GM21528 (cell line): ENCODE measurements around the gene CELA2B.

Source experiments
- ATAC-seq: cut with Tn5 transposase; IDR thresholded peaks from one replicate; pipeline ENCODE4 v1.9.1; 2021; ENCODE audit warnings: mild to moderate bottlenecking, moderate library complexity; ENCODE audit not compliant: unreplicated experiment, low FRiP score

Gene CELA2B

DNA sequence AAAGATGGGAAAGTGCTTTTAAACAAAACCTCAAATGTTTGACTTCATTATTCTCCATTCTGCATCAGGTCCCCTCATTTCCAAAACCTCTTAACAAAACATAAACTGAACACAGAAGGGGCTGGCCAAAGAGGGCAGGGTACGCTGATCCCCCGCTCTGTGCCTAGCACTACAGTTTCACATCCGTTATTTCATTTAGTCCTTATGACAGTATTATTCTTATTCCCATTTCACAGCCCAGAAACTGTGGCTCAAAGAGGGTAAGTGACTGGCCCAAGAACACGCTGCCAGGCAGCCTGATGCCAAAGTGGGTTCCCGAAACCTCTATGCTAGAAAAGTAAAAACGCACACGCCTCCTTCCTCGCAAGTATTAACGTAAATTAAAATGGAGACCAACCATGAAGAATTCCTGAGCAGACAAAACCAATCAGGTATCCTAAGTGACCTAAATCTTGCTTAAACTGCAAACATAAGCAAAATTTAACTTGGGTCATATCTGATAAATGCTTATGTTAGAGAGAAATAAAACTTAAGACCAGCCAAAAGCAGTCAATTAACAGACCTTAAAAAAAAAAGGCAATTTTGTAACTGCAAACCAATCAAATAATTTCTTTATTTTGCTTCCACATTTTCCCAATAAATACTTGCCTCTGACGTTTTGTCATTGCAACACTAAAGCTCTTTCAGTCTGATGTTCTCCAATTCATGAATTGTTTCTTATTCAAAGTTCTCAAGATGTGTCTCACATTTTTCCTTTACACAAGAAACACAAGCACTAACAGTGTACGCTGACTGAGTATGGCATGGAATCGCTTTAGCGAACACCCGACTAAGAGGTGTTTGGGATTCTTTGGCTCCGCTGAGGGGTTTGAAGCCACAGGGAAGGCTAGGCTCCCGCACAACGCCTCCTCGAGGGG, 47.5 kb downstream of the CELA2B start:
- no peak for ATAC-seq

DNA sequence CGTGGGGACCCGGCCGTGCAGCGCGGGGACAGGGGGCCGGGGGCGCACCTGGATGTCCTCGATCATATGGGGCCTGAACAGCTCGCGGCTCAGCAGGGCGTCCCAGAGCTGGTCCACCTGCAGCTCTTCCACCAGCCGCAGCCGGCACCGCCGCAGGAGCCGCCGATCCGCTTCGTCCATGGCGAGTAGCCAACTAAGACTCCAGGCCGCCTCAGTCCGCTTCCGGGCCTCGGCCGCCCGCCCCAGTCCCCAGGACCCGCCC, 48.0 kb downstream of the CELA2B start, which contains the start of gene CASP9:
TSS of gene CASP9 (minus strand) at position 195 of the 262 bp plus-strand sequence. CDS start at position 180, 15 bp downstream.
- ATAC-seq, result no peak

GRCh38 chr1:15524283-15525049, 48.6 kb downstream of the CELA2B start:
- ATAC-seq, result peak; percentile 54

DNA sequence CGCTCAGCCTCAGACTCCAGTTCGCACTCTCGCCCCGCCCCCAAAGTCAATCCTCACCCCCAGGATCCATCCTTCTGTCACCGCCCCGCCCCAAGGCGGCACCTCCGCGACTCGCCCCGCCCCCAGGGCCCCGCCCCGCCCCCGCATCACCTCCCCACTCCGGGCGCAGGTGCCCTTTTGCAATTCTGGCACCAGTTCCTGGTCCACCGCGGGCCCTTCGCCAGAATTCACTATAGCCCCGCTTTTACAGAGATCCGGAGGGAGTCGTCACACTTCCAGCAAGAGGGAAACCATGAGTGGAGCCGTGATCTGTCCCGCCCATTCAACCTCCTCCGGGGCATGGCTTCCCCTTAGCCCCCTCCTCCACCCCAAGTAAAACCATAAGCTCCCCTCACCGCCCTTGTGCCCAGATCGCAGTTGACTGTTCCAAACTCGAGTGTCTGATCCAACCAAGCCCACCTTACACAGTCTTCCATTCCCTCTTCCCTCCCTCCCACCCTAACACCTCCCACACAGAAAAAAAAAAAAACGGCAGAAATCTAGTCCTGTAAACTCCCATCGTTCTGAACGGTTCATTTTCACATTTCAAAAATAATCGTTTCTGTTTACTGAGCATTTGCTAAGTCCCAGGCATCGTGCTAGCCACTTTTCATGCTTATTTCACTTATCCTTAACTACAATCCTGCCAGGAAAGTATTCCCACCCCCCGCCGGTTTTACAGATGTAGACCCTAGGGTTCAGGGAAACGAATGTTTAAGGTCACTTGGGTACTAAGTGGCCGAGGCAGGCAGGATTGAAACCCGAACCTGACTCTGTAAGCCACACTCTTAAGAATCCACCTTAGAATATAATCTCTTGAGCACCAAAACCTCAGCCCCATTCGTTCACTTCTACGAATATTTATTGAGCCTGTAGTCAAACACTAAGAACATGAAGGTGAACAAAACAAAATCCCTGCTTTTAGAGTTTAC, 49.4 kb downstream of the CELA2B start:
- ATAC-seq, result peak; percentile 3

DNA sequence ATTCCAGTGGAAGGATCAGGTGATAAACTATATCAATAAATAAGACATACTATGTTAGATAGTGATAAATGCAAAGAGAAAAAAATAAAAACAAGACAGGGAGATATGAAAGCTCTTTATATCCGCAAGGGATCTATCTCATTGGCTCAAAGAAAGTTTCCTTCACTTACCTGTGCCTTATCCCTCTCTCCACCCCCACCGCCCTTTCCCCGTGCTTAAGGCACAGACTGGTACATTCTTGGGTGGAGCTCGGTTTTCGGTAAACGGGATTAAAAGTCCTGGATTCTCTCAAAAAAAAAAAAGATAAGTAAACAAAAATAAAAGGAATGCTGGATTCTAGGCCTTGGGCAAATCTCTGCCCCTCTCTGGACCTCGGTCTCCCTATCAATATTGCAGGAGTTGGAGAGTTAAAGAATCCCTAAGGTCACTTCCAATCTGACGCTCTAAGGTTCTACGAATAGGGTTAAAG, 50.2 kb downstream of the CELA2B start:
- ATAC-seq, result no peak

DNA sequence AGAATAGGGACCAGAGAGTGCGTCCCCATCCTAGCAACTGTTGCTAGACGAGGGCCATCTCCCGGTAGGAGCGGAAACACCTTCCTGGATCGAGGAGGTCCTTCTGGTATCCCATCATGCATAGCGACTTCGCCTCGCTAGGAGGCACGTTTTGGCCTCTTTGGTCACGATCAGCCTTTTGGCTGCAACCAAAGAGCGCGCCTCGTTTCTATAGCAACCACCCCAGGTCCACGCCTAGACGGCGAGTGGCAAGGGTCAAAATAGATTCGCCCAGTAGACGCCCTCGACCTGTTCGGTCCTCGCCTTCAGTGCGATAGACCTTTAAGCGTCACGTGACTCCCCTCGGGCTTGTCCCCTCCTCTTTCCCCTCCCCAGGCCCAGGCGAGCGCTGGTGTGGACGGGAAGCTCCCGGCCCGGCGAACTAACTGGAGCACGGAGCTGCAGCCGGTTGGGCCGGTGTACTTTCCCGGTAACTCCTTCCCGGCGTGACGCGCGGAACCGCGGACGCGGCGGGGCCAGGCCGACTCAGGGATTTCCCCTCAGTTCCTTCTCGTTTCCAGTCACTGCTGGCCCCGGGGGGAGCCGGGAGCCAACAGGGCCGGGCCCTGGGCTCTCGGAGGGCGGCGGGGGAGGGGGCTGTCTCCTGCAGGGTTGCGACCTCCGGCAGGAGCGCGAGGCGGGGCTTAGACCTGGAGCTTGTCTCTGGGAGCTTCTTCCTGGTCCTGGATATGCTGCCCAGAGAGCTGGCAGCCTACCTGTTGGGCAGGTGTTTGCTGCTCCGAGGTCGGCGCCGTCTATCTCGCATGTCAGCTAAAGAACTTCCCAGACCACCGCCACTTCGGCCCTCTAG, 50.8 kb downstream of the CELA2B start, which contains the start of gene DNAJC16:
TSS of gene DNAJC16 (plus strand) at position 359 of the 850 bp plus-strand sequence. CDS start 2,258 bp downstream, outside the sequence.
- peak; percentile 54 for ATAC-seq

- no peak for ATAC-seq
Observed at GRCh38 chr1:15531003-15531402, 55.1 kb downstream of the CELA2B start.

DNA sequence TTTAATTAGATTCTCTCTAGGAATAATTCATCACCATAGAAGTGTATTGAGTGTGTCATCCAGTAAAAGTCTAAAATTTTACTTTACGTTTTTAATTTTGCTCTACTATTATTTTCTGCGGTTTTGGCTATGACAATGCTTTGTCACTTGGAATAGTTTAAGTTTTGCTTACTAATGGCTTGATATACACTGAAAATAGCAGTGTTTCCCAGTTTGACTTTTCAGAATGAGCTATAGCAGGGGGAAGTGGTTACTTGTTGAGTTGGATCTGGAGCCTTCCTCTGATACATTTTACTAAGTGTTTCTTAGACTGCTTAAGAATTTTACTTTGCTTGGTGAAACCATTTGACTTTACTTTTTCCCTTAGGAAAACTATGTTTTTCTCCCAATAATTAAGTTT, 55.8 kb downstream of the CELA2B start:
- ATAC-seq, result no peak

DNA sequence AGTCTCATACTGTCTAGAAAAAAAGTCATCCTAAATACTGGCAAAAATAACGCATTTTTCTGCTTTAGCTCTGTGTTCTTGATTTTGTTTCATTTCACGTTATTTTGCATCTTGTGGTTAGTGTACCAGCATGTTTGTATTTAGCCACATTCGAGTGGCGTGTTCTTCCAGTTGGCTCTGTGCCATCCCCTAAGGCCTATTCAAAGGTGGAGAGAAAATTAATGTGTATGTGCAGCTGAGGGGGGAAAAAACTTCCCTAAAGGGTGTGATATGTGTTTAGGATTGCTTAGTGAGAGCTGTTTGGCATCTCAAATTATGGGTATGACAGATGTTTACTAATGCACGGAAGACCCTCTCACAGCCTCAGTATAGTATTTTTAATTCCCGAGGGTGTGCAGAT, 62.9 kb downstream of the CELA2B start:
- ATAC-seq, result no peak

GRCh38 chr1:15540186-15540585, 64.3 kb downstream of the CELA2B start:
- ATAC-seq, result no peak
